IPS-18c (cell line): Measurements from ENCODE around the gene XPNPEP2.

Source experiments
- H3K4me3 ChIP-seq: 2 replicates; pipeline ENCODE4 v1.7.0; 2013; ENCODE audit warnings: low read depth, mild to moderate bottlenecking, low read length, moderate library complexity; ENCODE audit not compliant: insufficient read depth
- H3K9me3 ChIP-seq: one replicate; pipeline ENCODE4 v1.6.1; 2013; ENCODE audit warnings: mild to moderate bottlenecking, low read length, moderate library complexity; ENCODE audit not compliant: control insufficient read depth, insufficient read depth

The XPNPEP2 gene

GRCh38 chrX:129762448-129762847, 23.7 kb downstream of the XPNPEP2 start:
- Histone ChIP-seq H3K9me3 (peaks cover 10% of the 10 kb centered on the region), H3K4me3 (no peak overlapping the region)

DNA sequence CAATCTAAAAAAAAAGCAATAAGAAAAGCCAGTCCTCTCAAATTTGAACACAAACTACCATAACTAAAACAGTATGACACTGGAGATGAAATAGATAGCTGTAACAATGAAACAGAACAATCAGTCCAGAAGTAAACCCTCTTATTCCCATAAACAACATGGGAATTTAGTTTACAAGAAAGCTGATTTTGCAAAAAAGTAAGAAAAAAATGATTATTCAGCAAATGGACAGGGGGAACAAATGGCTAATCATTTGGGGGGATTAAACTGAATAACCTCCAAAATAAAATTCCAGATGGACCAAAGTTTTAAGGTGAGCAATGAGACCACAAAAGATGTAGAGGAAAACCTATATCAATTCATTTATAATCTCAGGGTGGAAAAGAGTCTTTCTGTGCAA, 24.9 kb downstream of the XPNPEP2 start:
- Histone ChIP-seq H3K4me3 (no peak overlapping the region), H3K9me3 (peaks cover 14% of the 10 kb centered on the region)

- Histone ChIP-seq H3K9me3 (peaks cover 11% of the 10 kb centered on the region), H3K4me3 (no peak overlapping the region)
These were observed 29.4 kb downstream of the XPNPEP2 start for GRCh38 chrX:129768186-129768585.

DNA sequence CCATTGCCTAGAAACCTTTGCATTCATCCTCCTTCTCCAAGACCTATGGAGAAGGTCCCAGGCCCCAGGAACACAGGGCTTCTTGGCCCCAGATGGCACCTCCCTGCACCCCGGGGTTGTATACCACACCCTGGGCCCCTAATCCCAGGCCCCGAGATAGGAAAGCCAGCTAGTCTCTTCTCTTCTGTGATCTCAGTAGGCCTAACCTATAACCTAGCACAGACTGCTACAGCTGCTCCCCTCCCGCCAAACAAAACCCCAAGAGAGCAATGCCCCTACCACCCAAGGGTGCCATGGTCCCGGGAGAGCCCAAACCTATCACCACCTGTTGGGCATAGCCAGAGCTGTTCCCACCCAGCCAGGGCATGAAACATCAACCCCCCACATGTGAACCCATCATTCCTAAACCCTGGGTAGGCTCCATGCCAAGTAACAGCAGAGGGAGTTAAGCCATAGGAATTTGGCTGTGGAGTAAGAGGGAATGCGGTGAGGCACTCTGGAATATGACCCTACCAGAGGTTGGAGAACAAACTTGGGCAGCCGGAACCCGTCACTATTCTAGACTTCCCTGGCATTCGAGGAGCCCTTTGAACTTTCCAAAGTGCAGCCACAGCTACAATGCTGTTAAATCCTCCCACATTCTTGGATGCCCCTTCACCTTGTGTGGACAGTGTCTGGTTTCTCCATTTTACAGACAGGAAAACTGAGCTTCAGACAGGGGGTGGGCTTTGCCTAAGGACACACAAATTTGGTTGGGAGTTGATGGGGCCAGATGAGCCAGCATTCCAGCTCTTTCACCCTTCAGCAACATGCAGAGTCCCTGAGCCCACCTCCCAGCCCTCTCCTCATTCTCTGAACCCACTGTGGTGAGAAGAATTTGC, 30.0 kb downstream of the XPNPEP2 start:
- Histone ChIP-seq H3K9me3 (peaks cover 11% of the 10 kb centered on the region), H3K4me3 (no peak overlapping the region)

DNA sequence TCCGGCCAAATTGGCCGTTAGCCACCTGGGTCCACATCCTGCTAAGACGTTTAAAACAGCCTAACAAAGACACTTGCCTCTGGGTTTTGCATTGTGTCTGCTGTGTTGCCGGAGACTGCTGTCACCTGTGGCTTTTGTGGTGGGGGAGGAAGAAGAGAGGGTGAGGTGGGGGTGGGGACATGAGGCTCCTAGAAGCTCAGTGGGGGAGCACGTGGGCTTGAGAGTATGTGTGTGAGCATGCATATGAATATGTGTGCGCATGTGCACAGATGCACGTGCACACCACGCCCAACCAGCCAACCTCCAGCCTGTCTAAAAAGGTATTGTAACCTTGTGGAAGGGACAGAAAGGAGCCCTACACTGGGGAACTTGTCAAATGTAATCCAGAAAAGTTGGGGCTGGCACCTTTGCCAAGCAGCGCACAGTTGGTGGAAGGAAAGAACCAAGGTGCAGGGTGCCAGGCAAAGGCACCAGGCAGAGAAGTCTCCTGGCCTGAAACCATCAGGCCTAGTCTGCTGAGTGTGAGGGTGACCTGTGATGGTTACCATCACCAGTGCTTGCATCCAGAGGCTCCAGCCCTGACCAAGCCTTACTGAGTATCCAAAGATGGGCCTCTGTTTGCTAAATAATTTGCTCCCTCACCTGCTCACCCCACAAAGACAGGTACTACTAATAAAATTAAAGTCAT, 30.8 kb downstream of the XPNPEP2 start:
- H3K4me3 ChIP-seq: no peak overlapping the region
- H3K9me3 ChIP-seq: peaks cover 11% of the 10 kb centered on the region

- H3K9me3 ChIP-seq: peaks cover 14% of the 10 kb centered on the region
- H3K4me3 ChIP-seq: no peak overlapping the region
These were observed 32.7 kb downstream of the XPNPEP2 start for GRCh38 chrX:129771266-129771995.

- Histone ChIP-seq H3K9me3 (peaks cover 6% of the 10 kb centered on the region), H3K4me3 (no peak overlapping the region)
These were observed 34.1 kb downstream of the XPNPEP2 start for GRCh38 chrX:129772796-129773431.

GRCh38 chrX:129773649-129774458, 35.1 kb downstream of the XPNPEP2 start:
- H3K9me3 ChIP-seq: peaks cover 6% of the 10 kb centered on the region
- no peak overlapping the region for H3K4me3 ChIP-seq

GRCh38 chrX:129777218-129778030, 38.6 kb downstream of the XPNPEP2 start:
- H3K9me3 ChIP-seq: peaks cover 3% of the 10 kb centered on the region
- no peak overlapping the region for H3K4me3 ChIP-seq

DNA sequence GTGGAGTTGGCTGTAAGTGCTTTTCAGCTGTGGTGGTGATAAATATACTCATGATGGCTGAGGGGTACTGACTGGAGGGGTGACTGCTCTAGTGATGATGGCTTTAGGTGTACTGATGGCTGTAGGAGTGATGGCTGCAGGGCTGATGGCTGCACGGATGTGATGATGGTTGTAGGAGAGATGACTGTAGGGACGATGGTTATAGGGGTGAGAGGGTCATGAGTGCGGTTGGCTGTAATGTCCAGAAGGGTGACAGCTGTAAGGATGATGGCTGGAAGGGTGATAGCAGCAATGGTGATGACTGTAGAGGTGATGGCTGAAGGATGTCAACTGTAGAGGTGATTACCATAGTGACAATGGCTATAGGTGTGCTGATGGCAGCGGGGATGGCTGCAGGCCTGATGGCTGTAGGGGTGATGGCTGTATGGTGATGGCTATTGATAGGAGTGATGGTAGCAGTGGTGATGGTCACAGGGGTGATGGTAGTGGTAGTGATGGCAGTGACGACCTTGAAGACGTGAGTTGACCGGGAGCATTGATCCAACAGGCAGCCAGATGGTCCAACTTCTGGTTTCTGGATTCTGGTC, 40.4 kb downstream of the XPNPEP2 start:
- Histone ChIP-seq H3K9me3 (peaks cover 8% of the 10 kb centered on the region), H3K4me3 (no peak overlapping the region)

- H3K9me3 ChIP-seq: peaks cover 10% of the 10 kb centered on the region
- no peak within 1 kb of the TSS for H3K4me3 ChIP-seq
These were observed 41.0 kb downstream of the XPNPEP2 start, which contains the start of gene SASH3 for GRCh38 chrX:129779747-129780146. Gene SASH3 (plus strand): TSS chrX:129779949. CDS start chrX:129780098, 149 bp downstream.

GRCh38 chrX:129780441-129781105, 41.8 kb downstream of the XPNPEP2 start:
- peaks cover 7% of the 10 kb centered on the region for H3K9me3 ChIP-seq
- H3K4me3 ChIP-seq: no peak overlapping the region

DNA sequence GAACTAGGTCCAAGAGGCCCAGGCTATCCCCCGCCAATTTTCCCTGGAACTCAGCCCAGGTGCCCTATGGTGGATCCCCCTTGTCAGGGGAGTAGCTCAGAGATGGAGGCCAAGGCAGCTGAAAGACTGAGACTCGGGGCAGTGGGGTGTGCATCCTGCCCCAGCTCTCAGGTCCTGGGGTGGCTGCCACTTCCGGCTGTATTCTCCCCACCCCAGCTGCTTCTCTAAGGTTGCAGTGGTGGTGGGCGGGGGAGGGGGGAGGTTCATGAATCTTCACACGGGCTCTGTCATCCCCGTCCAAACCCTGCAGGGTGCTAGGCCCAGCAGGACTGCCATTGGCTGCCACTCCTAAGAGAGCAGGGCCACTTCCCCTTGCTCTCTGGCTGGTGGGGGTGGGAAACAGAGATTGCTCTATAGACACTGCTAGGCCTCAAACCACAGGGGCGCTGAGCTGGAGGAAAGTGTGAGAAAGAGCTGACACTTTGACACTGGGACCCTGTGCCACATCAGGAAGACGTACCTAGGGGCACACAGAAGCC, 42.4 kb downstream of the XPNPEP2 start:
- no peak overlapping the region; the same call in 1 of the 2 replicates for H3K4me3 ChIP-seq
- peaks cover 7% of the 10 kb centered on the region for H3K9me3 ChIP-seq

DNA sequence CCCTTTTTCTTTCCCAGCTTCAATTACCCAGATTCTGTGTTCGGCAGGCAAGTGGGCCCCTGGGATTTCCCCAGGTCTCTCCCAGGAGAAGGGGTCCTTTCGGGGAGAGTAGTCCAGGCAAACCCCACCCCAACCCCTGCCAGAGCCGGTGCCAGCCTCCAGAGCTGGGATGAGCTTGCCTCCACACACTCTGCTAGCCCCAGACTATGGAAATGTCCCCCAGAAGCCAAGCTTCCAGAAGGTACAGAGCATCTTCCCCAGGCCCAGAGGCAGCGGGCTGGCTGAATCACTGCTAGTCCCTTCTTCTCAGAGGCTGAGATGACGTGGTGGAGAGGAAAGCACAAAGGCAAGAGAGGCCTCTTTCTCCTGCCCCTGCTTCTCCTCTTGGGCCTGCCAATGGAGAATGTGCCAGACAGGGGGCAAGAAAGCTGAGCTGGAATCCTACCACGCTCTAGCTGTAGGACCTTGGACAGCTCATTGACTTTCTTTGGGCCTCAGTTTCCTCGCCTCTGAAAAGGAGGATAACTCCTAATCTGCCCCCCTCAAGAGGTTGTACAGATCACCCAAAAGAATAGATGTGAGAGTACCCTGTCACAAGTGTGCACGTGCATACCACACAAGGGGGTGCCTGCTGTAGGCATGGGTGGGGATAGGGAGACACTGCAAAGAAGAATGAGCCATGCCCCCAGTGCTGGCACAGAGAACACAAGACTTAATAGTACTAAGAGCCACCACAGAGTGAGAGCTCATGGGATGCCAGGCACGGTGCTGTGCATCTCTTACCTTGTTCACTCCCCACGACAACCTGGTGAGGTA, 43.1 kb downstream of the XPNPEP2 start:
- H3K4me3 ChIP-seq: no peak overlapping the region
- H3K9me3 ChIP-seq: peaks cover 7% of the 10 kb centered on the region
